Endothelial cell of umbilical vein (primary cell): Measurements from ENCODE around the gene CD163. TPM values are rescaled to one million over a fixed set of nuclear protein-coding genes. Genes with fewer than 3 reads are reported as not detected.

ENCODE experiments used
- BruUV-seq: library from RNA; stranded (reverse); fragments of 400-500 nt; replicated peaks from 2 replicates; lab custom pipeline; 2021; lab: Mats Ljungman, UMichigan
- CTCF ChIA-PET: fragments of 300-600, 350-600 bp; sonication (Branson Sonifier 250); formaldehyde crosslinking; loops from one replicate; lab custom pipeline; 2021; ENCODE audit warnings: antibody characterized with exemption, inconsistent platforms; lab: Charles Lee
- POLR2A ChIA-PET: fragments of 300-600, 350-600 bp; sonication (Branson Sonifier 250); formaldehyde crosslinking; loops from one replicate; lab custom pipeline; 2021; ENCODE audit warnings: antibody characterized with exemption, inconsistent platforms; lab: Charles Lee
- DNase-seq: peaks from one replicate; pipeline ENCODE4 v3.0.0-alpha.2; 2011; ENCODE audit warnings: low read depth, low spot score
- FAIRE-seq: peaks from 2 replicates; lab custom pipeline; 2011; peaks lifted over from hg19 to GRCh38; lab: Jason Lieb, UNC
- H2AFZ ChIP-seq: 2 replicates; pipeline ENCODE4 v1.6.0; 2012; ENCODE audit warnings: low read depth, low read length, control low read depth, inconsistent platforms
- H3K27ac ChIP-seq: 2 replicates; pipeline ENCODE4 v1.5.1; 2011; ENCODE audit warnings: low read depth, mild to moderate bottlenecking, control low read depth, low read length, moderate library complexity; ENCODE audit not compliant: insufficient read depth
- H3K27me3 ChIP-seq, 2 experiments: 2 replicates each; pipeline versions ENCODE4 v1.6.0 to v1.6.1; 2011; ENCODE audit warnings: low read length in 2 of 2, mixed read lengths in 1 of 2; ENCODE audit not compliant: control insufficient read depth in 2 of 2, insufficient read depth in 2 of 2
- H3K36me3 ChIP-seq, 2 experiments: 2 replicates in 1 of 2; 3 replicates in 1 of 2; pipeline ENCODE4 v1.5.1; 2011; ENCODE audit warnings: low read length in 2 of 2, mild to moderate bottlenecking in 1 of 2, moderate library complexity in 1 of 2; ENCODE audit not compliant: control insufficient read depth in 2 of 2, insufficient read depth in 2 of 2; ENCODE audit errors: extremely low read depth in 1 of 2
- H3K4me1 ChIP-seq: 3 replicates; pipeline ENCODE4 v1.5.1; 2011; ENCODE audit warnings: mild to moderate bottlenecking, low read length; ENCODE audit not compliant: control insufficient read depth, insufficient read depth; ENCODE audit errors: extremely low read depth
- H3K4me2 ChIP-seq: 2 replicates; pipeline ENCODE4 v1.6.1; 2011; ENCODE audit warnings: low read length, control low read depth, mixed read lengths; ENCODE audit not compliant: insufficient read depth
- H3K4me3 ChIP-seq, 3 experiments: fragments of 200-600 bp in 1 of 3; sonication (generic), shearing (Covaris generic) in 1 of 3; replicated peaks in 1 of 3; 2 replicates each; pipeline ENCODE4 v1.5.1; 2011 to 2016; ENCODE audit warnings: control low read depth in 3 of 3, low read length in 3 of 3, mild to moderate bottlenecking in 2 of 3, inconsistent platforms in 1 of 3, low read depth in 1 of 3, moderate library complexity in 1 of 3; ENCODE audit not compliant: insufficient read depth in 1 of 3
- H3K79me2 ChIP-seq: 2 replicates; pipeline ENCODE4 v1.6.0; 2012; ENCODE audit warnings: low read length, inconsistent platforms; ENCODE audit not compliant: control insufficient read depth, insufficient read depth
- H3K9ac ChIP-seq: replicated peaks from 2 replicates; pipeline ENCODE3; 2011; ENCODE audit warnings: low read length, control low read depth; ENCODE audit not compliant: insufficient read depth; ENCODE audit errors: extremely low read depth
- H3K9me1 ChIP-seq: replicated peaks from 3 replicates; pipeline ENCODE4 v1.6.0; 2011; ENCODE audit warnings: mild to moderate bottlenecking, low read length; ENCODE audit not compliant: control insufficient read depth, insufficient read depth; ENCODE audit errors: extremely low read depth
- H3K9me3 ChIP-seq: replicated peaks from 2 replicates; pipeline ENCODE4 v1.5.1; 2012; ENCODE audit warnings: low read length, inconsistent platforms; ENCODE audit not compliant: control insufficient read depth, insufficient read depth
- H4K20me1 ChIP-seq: replicated peaks from 2 replicates; pipeline ENCODE3; 2011; ENCODE audit warnings: mild to moderate bottlenecking, low read length; ENCODE audit not compliant: control insufficient read depth, insufficient read depth; ENCODE audit errors: extremely low read depth
- EZH2 ChIP-seq: IDR thresholded peaks from 2 replicates; pipeline ENCODE4 v1.6.1; 2012; ENCODE audit warnings: borderline replicate concordance, low read depth, mild to moderate bottlenecking, moderate library complexity, low read length, inconsistent platforms; ENCODE audit not compliant: severe bottlenecking
- FOS ChIP-seq: IDR thresholded peaks from 2 replicates; pipeline ENCODE4 v1.6.1; 2011; ENCODE audit warnings: mild to moderate bottlenecking, low read length, moderate library complexity, borderline replicate concordance; ENCODE audit not compliant: insufficient read depth
- GATA2 ChIP-seq: IDR thresholded peaks from 2 replicates; pipeline ENCODE4 v1.7.0; 2011; ENCODE audit warnings: low read depth, mild to moderate bottlenecking, moderate library complexity, mixed read lengths, low read length; ENCODE audit not compliant: insufficient read length, insufficient read depth
- JUN ChIP-seq: IDR thresholded peaks from 2 replicates; pipeline ENCODE4 v1.6.1; 2011; ENCODE audit warnings: borderline replicate concordance, low read depth; ENCODE audit not compliant: insufficient read length, insufficient read depth
- MYC ChIP-seq: IDR thresholded peaks from one replicate; pipeline ENCODE4 v1.6.1; 2011; ENCODE audit warnings: mild to moderate bottlenecking, low read depth, low read length
- POLR2A ChIP-seq: IDR thresholded peaks from 2 replicates; pipeline ENCODE4 v1.6.1; 2012; ENCODE audit warnings: low read depth, mild to moderate bottlenecking, control low read depth, low read length
- POLR2AphosphoS5 ChIP-seq: IDR thresholded peaks from 2 replicates; pipeline ENCODE4 v1.6.1; 2012; ENCODE audit warnings: low read depth, mild to moderate bottlenecking, control low read depth, low read length, moderate library complexity; ENCODE audit not compliant: insufficient read depth
- dilution Hi-C: fragments of 300-500 bp; cut with MboI; formaldehyde crosslinking; loops from one replicate; pipeline ENCODE4 v1.15.0; 2019; ENCODE audit warnings: low sequenced_read_pairs; ENCODE audit not compliant: extremely low pct_ligation_motif_present
- intact Hi-C: fragments of 100-400 bp; cut with micrococcal nuclease; formaldehyde crosslinking; loops from one replicate; pipeline ENCODE4 v1.10.0; 2022
- polyA plus RNA-seq, 4 experiments: library from polyadenylated mRNA; depleted of rRNA in 3 of 4; stranded (reverse) in 3 of 4; unstranded in 1 of 4; fragments of >200 nt; gene quantifications; 2 replicates each; pipeline versions ENCODE4 v1.2.1 to v1.2.3, GENCODE V29; 2011 to 2012; ENCODE audit warnings: missing spikeins in 1 of 4
- total RNA-seq: library from RNA; stranded (reverse); gene quantifications from 2 replicates; pipeline ENCODE4 v1.2.3, GENCODE V29; 2021
- TF ChIP-seq, protein P1 (sequence below): IDR thresholded peaks from 2 replicates; pipeline ENCODE4 v1.6.1; 2011; ENCODE audit not compliant: insufficient read depth, insufficient read length
- TF ChIP-seq, protein P2 (sequence below), 2 donors: IDR thresholded peaks; 1 replicate in 1 of 2; 2 replicates in 1 of 2; pipeline ENCODE4 v1.5.1; 2011; ENCODE audit warnings: low read length in 2 of 2, mild to moderate bottlenecking in 2 of 2, moderate library complexity in 2 of 2, control low read depth in 1 of 2, inconsistent platforms in 1 of 2, low read depth in 1 of 2; ENCODE audit not compliant: insufficient read depth in 1 of 2; ENCODE audit errors: extremely low read depth in 1 of 2

CD163 gene
- total and polyA plus RNA-seq, 2 donors (not counting 3 experiments of a cell fraction or from before 2014, with no cell fraction given), result not detected

DNA sequence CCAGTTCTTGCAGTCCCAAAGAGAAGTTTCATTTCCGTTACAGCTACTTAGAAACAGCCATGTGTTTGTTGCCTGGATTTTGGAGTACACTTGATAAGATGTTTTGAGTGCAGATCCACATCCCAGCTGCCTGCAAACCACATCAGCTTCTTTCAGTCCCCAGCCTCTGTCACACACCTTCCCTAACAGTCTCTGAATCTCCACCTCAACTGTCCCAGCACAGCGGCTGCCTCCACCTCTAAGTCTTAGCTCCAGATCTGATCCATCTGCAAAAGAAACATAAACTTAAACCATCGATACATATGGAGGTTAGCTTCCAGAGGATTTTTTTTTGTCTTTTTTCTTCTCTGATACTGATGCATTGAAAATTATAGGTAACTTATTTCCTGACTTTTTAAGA lies 8.4 kb downstream of the CD163 start:
- ChIA-PET POLR2A (no interaction called here), CTCF (interaction anchor here (1.8 kb wide), 1 partner anchor 9 kb away, joined by 4 read pairs; the partner anchor contains the start of gene CD163)
- DNase-seq (no peak), FAIRE-seq (no peak)
- no TSS peak for BruUV-seq
- dilution Hi-C loops (no loop called here), intact Hi-C loops (no loop called here)
- H3K27ac ChIP-seq, result no peak overlapping the region
- H3K4me2 ChIP-seq, result no peak overlapping the region
- no peak overlapping the region for H2AFZ ChIP-seq
- H3K4me1 ChIP-seq, result no peaks in the 10 kb centered on the region
- no peaks in the 10 kb centered on the region for H3K79me2 ChIP-seq
- no peaks in the 10 kb centered on the region for H3K36me3 ChIP-seq
- no peaks in the 10 kb centered on the region for H4K20me1 ChIP-seq
- H3K9me1 ChIP-seq, result no peaks in the 10 kb centered on the region
- no peak overlapping the region for H3K4me3 ChIP-seq
- no peak overlapping the region for H3K9ac ChIP-seq
- H3K27me3 ChIP-seq, result peaks cover 7 to 21% of the 10 kb centered on the region in 2 experiments
- no peak for TF ChIP-seq GATA2
- no peak for TF ChIP-seq POLR2A
- no peak for TF ChIP-seq JUN
- no peak for TF ChIP-seq POLR2AphosphoS5
- TF ChIP-seq MYC, result no peak
- no peak for TF ChIP-seq FOS
- TF ChIP-seq, protein P1, sequence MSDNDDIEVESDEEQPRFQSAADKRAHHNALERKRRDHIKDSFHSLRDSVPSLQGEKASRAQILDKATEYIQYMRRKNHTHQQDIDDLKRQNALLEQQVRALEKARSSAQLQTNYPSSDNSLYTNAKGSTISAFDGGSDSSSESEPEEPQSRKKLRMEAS, result no peak
- TF ChIP-seq, protein P2, sequence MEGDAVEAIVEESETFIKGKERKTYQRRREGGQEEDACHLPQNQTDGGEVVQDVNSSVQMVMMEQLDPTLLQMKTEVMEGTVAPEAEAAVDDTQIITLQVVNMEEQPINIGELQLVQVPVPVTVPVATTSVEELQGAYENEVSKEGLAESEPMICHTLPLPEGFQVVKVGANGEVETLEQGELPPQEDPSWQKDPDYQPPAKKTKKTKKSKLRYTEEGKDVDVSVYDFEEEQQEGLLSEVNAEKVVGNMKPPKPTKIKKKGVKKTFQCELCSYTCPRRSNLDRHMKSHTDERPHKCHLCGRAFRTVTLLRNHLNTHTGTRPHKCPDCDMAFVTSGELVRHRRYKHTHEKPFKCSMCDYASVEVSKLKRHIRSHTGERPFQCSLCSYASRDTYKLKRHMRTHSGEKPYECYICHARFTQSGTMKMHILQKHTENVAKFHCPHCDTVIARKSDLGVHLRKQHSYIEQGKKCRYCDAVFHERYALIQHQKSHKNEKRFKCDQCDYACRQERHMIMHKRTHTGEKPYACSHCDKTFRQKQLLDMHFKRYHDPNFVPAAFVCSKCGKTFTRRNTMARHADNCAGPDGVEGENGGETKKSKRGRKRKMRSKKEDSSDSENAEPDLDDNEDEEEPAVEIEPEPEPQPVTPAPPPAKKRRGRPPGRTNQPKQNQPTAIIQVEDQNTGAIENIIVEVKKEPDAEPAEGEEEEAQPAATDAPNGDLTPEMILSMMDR (IDR thresholded peaks at IDR 0.05; ENCODE audit: extremely low read depth in 1 of 2, insufficient read depth in 1 of 2, low read depth in 1 of 2, low read length in 2 of 2), result no peak
- no peak for TF ChIP-seq EZH2
- no peaks in the 10 kb centered on the region for H3K9me3 ChIP-seq
